Activated CD4-positive, alpha-beta T cell treated with anti-CD3 and anti-CD28 coated beads, Interleukin-2, amount 50 U/mL, for 24 hours (primary cell): ENCODE results near the gene GSTT2B.
"Not testable (repeated sequence)": the region's sequence is repeated elsewhere in the genome, so short reads cannot be mapped to it uniquely, and the experiment has no call there.

Experiments
- DNase-seq, 2 donors: peaks; one replicate each; pipeline ENCODE4 v3.0.0-alpha.2; 2020; ENCODE audit warnings: low read depth in 1 of 2, low spot score in 1 of 2

GSTT2B gene, protein sequence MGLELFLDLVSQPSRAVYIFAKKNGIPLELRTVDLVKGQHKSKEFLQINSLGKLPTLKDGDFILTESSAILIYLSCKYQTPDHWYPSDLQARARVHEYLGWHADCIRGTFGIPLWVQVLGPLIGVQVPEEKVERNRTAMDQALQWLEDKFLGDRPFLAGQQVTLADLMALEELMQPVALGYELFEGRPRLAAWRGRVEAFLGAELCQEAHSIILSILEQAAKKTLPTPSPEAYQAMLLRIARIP

DNA sequence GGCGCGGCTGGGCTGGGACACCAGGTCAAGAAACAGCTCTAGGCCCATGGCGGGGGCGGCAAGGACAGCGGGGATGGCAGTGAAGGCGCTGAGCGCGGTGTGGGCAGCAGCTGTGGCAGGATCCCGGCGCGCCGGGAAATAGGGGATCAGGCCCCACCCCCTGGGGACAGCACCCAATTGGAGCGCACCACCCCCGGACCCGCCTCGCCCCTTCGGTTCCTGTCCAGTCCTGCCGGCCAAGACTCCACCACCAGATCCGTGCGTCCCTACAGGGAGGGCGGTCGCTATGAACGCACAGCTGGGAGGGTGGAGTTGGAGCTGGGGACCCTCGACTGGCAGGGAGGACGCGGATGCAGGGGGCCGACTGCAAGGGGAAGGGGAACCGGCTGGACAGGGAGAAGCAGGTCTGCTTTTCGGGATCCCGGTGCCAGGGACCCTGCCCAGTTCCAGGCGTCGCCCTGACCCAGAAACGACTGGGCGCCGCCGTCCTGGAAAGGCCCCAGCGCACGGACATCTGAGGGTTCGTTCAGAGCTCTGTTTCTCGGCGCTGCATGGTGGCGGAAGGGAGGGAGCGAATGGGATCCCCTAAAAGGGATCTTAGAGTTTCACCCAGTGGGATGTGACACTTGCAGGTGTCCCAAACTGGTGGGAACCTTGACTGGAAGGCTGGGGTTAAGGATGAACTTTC, at the start of gene GSTT2B:
GSTT2B (minus strand) TSS at position 112 of the 688 bp plus-strand sequence; CDS start at position 48, 64 bp downstream.
- not testable (repeated sequence) for DNase-seq

DNA sequence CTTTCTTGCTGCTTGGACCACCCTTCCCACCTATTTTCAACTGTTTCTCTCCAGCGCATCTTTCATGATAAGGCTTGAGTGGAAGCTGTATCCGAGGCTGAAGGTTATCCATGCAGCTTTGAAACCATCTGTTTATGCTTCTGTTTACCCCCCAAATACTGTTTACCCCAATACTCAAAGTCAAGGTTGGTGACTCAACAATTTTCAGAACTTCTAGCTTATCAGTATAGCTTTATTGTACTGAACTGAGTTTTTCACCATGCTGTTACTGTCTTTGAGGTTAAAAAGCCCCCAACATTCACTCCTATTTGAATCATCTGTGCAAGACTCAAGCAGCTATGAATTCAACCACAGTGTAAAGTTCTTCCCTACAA, 49.0 kb upstream of the GSTT2B start:
- no peak for DNase-seq

DNA sequence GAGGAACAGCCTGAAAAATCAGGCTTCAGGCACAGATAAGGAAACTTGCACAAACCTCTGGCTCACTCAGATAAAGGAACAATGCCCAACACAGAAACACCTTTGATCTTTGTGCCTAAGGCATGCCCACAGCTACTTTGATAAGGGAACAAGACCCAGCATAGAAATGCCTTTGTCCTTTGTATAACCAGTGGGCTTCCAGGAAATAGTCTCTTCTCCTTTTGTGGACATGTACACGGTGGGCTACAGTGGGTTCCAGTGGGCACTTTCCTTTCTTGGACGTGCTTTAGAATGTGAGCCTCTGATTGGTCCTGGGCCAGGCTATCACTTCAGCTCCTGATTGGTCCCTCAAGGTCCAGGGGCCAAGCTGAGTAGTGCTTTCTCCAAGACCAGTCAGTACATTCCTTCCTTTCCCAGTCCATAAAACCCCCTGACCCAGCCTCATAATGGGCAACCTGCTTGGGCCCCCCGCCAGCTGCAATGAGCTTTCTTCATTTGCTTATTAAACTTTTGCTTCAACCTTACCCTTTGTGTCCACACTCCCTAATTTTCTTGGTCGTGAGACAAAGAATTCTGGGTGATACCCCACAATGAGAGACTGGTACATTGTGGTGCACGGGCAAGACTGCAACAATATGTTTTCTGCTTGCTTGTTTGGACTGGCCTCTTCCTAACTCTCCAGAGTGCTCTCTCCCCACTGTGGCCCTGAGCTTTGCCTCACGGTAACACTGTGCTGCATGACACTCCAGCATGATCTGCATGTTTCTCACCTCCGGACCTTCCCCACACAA, 48.4 kb upstream of the GSTT2B start:
- DNase-seq: no peak

DNA sequence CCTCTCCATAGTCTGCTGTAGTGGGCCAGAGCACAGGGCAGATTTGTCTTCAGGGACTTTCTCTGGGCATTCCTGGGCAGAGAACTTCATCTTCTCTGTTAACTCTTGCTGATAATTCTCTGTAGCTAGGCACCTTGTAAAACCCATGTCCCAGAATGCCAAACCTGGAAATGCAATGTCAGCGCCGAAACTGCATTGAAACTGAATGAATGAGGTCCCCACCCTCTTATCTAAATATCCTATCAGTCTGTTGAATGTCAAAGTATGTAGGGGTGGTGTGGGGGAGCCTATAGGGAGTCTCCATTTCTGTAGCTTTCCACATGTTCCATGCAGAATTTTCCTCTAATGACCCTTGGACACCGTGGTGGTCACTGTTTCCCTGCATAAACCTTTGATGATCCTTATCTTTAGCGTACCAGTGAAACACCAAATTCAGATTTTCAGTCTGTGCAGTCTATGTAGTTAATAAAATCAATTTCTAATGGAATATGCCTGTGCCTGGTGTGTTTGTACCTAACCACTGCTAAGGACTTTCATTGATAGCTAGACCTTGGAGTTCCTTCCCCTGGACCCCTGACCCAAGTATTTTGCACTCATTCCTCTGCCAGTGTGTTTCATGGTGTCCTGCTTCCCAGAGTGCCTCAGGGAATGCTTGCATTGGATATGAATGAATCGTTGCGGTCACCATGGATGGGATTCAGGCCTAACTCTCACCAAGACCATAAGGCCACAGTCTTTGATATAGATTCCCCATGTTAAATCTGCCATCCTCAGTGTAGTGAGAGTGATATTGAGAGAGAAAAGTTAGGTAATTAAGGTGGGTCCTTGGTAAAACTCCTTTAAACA, 47.6 kb upstream of the GSTT2B start:
- no peak for DNase-seq

- DNase-seq: no peak
Measured at GRCh38 chr22:24008022-24008283, 47.0 kb upstream of the GSTT2B start.

DNA sequence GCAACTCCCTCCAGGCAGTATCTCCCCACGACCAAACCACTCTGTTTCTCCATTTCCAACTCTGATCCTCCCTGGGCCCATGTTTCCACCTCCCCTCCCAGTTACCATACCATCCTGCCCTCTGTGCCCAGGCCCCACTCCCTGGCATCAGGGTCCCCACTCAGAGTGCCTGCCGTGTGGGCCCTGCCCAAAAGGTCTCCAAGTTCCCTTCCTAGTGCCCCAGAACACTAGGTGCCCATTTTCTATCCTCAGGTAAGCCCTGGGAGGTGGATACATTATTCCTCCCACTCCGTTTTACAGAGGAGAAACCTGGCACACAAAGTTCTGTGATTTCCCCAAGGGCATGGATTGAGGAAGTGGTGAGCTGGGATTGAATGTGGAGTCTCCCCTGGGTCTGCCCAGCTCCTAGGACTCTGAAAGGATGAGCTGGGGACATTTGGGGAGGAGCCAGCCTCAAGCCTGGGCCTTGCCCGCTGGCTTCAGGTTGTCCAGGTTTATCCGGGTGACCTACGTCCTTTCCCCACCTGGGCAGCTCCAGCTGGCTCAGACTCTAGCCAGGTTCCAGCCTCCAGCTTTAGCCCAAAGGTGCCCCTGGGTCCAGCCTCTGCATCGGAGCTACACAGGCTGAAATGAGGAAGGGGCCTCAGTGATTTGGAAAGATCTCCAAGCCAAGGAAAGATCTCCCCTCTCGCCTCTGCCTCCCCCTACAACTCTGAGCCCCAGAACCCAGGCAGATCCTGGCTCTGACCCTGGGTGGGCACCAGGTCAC, 46.4 kb upstream of the GSTT2B start:
- no peak for DNase-seq

DNA sequence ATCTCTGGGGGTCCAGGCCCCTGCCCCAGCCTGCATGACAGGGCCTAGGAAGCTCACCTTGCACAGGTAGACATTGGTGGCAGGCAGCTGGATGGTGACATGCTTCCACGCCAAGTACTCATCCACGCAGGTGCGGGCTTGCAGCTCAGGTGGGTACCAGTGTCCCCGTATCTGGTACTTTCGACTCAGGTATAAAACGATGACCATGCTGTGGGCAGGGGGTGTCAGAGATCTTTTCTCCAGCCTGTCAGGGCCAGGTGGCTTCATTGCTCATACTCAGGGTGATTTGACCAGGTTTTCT, 45.9 kb upstream of the GSTT2B start:
- no peak for DNase-seq

GRCh38 chr22:24006207-24006913, 45.4 kb upstream of the GSTT2B start:
- no peak for DNase-seq

DNA sequence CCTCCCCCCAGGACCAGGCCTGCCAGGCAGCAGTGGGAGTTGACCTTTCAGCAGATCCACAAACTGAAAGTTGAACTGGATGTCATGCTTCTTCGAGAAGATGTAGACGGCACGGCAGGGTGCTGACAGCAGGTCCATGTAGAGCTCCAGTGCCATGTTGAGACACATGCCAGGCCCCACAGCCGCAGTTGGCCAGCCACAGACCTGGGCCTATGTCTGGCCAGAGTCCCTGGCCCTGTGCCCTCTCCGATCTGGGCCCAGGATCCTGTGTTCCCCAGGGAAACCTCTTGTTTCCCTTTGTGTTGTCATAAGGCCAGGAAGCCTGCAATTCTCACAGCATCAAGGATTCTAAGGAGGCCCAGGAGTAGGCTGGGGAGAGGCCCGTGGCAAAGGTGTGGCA, 44.2 kb upstream of the GSTT2B start, which contains the start of gene GSTT4:
GSTT4 (minus strand) TSS at position 253 of the 400 bp plus-strand sequence; CDS start at position 156, 97 bp downstream.
- DNase-seq: no peak

DNA sequence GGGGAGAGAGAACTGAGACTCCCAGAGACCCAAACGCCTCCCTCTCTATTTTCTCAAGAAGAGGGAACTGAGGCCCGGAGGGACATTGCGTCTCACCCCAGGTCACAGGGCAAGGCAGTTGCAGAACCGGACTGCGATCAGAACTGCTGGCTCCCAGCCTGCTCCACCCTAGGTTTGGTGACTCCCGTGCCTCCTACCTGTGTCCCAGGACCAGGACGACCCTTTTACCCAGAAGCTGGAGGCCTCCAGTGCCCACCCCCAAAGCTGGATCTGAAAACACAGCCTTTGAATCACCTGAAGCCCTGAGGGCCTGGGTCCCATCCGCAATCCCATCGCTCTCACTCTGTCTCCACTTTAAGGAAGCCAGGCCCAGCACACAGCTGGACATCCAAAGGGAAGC, 42.9 kb upstream of the GSTT2B start:
- no peak for DNase-seq

DNA sequence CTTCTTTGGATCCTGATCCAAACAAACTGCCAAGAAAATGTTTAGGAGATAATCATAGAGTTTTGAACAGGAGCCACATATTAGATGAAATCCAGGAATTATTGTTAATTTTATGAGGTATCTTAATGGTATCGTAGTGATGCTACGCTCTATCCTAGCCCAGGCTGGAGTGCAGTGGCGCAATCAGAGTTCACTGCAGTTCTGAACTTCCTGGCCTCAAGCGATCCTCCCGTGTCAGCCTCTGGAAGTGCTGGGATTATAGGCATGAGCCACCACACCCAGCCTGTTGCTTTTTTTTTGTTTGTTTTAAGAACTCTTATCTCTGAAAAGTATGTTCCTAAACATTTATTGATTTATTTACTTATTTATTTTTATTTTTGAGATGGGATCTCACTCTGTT, 41.9 kb upstream of the GSTT2B start:
- no peak for DNase-seq

DNA sequence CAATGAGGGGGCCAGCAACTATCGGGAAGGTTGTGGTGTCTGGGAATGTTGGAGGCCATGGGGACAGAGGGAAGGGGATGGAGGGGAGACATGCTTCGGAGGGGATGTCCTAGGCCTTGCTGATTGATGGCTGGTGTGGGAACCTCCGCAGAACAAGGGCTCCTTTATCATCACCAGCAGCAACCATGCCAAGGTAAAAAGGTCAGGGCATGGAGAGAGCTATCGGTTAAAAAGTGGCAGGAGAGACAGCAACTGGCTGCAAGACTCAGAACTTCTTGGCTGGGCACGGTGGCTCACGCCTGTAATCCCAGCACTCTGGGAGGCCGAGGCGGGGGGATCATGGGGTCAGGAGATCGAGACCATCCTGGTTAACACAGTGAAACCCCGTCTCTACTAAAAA, 41.3 kb upstream of the GSTT2B start:
- DNase-seq: no peak

- DNase-seq: no peak
Measured at GRCh38 chr22:24001314-24001713, 40.3 kb upstream of the GSTT2B start.

DNA sequence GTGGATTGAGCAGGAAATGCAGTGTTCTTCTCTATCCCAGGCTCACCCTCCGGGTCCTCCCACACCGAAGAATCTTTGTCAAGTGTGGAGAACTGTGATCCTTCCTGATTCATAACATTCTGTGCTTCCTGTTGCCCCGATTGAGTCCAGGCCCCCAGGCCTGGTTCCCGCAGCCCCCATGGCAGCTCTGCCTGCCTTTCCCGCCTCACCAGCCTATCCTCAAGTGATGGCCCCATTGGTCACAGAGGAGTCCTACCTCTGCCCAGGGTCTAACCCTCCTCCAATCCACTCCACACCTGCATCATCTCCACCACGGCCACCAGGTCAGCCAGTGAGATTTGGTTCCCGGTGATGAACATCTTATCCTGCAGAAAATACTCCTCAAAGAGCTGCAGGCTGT, 38.8 kb upstream of the GSTT2B start:
- DNase-seq: not testable (repeated sequence)

- no peak for DNase-seq
Measured at GRCh38 chr22:23997092-23997491, 36.1 kb upstream of the GSTT2B start.

GRCh38 chr22:23993581-23994177, 32.7 kb upstream of the GSTT2B start:
- not testable (repeated sequence) for DNase-seq

DNA sequence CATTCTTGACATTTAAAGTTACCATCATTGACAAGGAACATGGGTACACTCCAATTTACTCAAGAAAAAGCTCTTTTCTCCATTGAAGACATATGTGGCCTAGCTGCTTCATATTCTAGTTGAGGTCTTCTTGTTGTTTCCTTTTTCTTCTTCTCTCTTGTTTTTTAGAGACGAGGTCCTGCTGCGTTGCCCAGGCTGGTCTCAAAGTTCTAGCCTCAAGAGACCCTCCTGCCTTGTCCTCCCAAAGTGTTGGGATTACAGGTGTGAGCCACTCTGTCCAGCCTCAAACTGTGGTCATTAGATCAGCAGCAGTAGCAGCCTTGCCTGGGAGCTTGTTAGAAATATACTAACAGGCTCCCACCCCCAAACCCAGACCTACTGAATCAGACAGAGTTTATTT, 32.1 kb upstream of the GSTT2B start:
- not testable (repeated sequence) for DNase-seq

GRCh38 chr22:23989583-23990244, 28.7 kb upstream of the GSTT2B start:
- DNase-seq: not testable (repeated sequence)

GRCh38 chr22:23986538-23987178, 25.7 kb upstream of the GSTT2B start:
- not testable (repeated sequence) for DNase-seq
